ENCODE results near the gene KY.

GRCh38 chr3:134606033-134607025 is 44.5 kb downstream of the KY start:
- no peak for TF ChIP-seq CTCF (IDR thresholded peaks at IDR 0.05)
- TF ChIP-seq POLR2A (IDR thresholded peaks at IDR 0.05): no peak
